Fibroblast of pulmonary artery (primary cell): ENCODE results near the gene NPPC.

Source experiments
- DNase-seq: peaks from one replicate; pipeline ENCODE4 v3.0.0-alpha.2; 2010; ENCODE audit warnings: low read depth
- H3K4me3 ChIP-seq: replicated peaks from 2 replicates; pipeline ENCODE4 v1.5.1; 2011; ENCODE audit warnings: low read depth, mild to moderate bottlenecking, control low read depth, low read length, moderate library complexity
- TF ChIP-seq, protein P1 (sequence below): IDR thresholded peaks from 2 replicates; pipeline ENCODE4 v1.5.1; 2011; ENCODE audit warnings: mild to moderate bottlenecking, control low read depth, low read length, inconsistent platforms; ENCODE audit errors: missing control alignments

Gene NPPC

DNA sequence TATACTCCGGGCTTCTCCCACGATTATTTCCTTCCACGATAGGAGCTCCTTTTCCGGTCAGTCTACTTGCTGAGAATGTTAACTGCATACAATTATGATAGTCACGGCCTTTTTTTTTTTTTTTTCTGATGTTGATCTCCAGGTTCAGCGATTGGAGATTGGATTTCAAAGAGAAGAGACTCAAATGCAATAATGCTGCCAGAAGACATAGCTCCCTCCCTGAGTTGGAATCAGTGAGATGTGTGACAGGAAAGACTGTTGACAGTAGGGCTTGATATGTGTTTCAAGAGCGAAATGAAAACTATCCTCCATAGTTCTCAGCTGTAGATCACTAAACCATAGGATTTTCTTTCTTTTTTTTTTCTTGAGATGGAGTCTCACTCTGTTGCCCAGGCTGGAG, 47.0 kb downstream of the NPPC start:
- TF ChIP-seq, protein P1, sequence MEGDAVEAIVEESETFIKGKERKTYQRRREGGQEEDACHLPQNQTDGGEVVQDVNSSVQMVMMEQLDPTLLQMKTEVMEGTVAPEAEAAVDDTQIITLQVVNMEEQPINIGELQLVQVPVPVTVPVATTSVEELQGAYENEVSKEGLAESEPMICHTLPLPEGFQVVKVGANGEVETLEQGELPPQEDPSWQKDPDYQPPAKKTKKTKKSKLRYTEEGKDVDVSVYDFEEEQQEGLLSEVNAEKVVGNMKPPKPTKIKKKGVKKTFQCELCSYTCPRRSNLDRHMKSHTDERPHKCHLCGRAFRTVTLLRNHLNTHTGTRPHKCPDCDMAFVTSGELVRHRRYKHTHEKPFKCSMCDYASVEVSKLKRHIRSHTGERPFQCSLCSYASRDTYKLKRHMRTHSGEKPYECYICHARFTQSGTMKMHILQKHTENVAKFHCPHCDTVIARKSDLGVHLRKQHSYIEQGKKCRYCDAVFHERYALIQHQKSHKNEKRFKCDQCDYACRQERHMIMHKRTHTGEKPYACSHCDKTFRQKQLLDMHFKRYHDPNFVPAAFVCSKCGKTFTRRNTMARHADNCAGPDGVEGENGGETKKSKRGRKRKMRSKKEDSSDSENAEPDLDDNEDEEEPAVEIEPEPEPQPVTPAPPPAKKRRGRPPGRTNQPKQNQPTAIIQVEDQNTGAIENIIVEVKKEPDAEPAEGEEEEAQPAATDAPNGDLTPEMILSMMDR = no peak
- no peak overlapping the region for H3K4me3 ChIP-seq
- no peak for DNase-seq

DNA sequence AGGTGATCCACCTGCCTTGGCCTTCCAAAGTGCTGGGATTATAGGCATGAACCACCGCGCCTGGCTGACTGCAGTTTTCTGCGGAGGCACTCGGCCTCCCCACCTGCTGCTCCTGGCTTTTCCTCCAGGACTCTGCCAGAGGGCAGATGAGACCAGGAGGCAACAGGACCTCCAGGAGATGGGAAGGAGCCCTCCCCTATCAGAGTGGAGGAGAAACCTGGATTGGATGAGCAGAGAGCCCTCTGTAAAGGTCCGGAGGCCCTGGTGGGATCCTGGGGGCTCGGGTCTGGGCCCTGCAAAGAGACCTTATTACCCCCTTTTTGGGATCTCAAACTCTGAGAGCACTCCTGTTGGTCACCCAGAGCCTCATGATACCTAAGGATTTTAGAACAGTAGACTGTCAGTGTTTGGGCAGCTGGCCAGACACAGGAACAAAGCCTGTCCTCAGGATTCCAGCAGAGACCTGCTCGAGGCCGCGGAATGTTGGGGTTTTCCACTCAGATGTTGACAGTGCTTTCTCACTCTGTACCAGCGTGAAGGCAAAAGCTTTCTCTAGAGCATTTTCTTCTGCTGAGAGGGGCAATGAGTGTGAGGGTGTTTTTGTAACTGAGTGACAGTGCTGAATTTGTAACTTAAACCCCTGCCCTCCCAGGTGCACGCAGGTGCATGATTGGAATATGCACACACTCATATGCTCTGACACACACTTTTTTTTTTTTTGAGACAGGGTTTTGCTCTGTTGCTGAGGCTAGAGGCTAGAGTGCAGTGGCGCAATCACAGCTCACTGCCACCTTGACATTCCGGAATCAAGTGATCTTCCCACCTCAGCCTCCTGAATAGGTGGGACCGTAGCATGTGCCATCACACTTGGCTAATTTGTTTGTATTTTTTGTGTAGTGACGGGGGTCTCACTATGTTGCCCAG, 48.4 kb downstream of the NPPC start:
- H3K4me3 ChIP-seq = no peak overlapping the region
- TF ChIP-seq, protein P1 = no peak
- peak; percentile 14 for DNase-seq

DNA sequence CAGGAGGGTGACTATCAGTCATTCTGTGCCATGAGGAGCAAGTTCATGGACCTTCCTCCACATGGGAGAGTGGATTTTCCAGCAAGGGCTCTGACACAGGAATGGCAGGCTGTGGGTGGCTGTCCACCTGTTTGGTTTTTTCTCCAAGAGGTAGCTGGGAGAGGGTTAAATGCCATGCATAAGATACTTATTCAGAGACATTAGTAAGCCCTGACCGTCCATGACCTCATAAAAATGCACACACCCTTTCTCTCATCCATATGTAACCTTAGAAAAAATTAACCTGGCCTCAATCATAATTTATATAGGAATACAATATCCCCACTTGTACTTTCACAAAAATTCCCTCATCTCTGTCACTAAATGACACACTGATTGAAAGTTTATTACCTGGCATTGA, 51.3 kb downstream of the NPPC start:
- TF ChIP-seq, protein P1 = no peak
- H3K4me3 ChIP-seq = no peak overlapping the region
- no peak for DNase-seq
